Endothelial cell of hepatic sinusoid (primary cell): ENCODE data around the gene PARP9.

Experiments used
- in situ Hi-C: cut with HindIII; loops from 2 replicates; pipeline ENCODE4 v1.10.0; 2017; ENCODE audit warnings: low sequenced_read_pairs

Gene PARP9

GRCh38 chr3:122493296-122493695, 70.8 kb downstream of the PARP9 start:
- in situ Hi-C loops, result no loop called here

- in situ Hi-C loops, result no loop called here
Measured at GRCh38 chr3:122488262-122488973, 75.7 kb downstream of the PARP9 start.

GRCh38 chr3:122484985-122485384, 79.1 kb downstream of the PARP9 start:
- in situ Hi-C loops, result no loop called here

GRCh38 chr3:122481390-122481789, 82.7 kb downstream of the PARP9 start:
- in situ Hi-C loops, result no loop called here
